Naive thymus-derived CD8-positive, alpha-beta T cell (primary cell): ENCODE data around the gene BCHE. TPM values are rescaled to one million over a fixed set of nuclear protein-coding genes. Genes with fewer than 3 reads are reported as not detected.

Source experiments
- ATAC-seq, 2 donors: fragments of 150-1000 bp; cut with Tn5 transposase in 1 of 2; sonication (Bioruptor Pico), chemical (Tn5 transposase) in 1 of 2; 1 replicate in 1 of 2; 2 replicates in 1 of 2; pipeline ENCODE4 v1.10.0; 2021; ENCODE audit warnings: mild to moderate bottlenecking in 2 of 2, moderate library complexity in 2 of 2
- POLR2A ChIA-PET: fragments of 350-600 bp; sonication (Branson Sonifier 250); formaldehyde crosslinking; loops from one replicate; lab custom pipeline; 2021; ENCODE audit warnings: antibody characterized with exemption; lab: Charles Lee
- DNase-seq, 10 donors: peaks; one replicate each; pipeline versions ENCODE4 v3.0.0 to v3.0.0-alpha.2; 2020 to 2022
- H3K27ac Mint-ChIP-seq, 10 donors: one replicate each; pipeline ENCODE4 v1.8.0; 2020 to 2022; ENCODE audit warnings: mild to moderate bottlenecking in 10 of 10, mixed read lengths in 10 of 10, moderate library complexity in 4 of 10, inconsistent platforms in 1 of 10
- H3K27me3 Mint-ChIP-seq, 5 donors: one replicate each; pipeline ENCODE4 v1.8.0; 2021 to 2022; ENCODE audit warnings: mixed read lengths in 5 of 5
- H3K36me3 Mint-ChIP-seq, 3 donors: one replicate each; pipeline ENCODE4 v1.8.0; 2020 to 2022; ENCODE audit warnings: mixed read lengths in 3 of 3, mild to moderate bottlenecking in 2 of 3, inconsistent platforms in 1 of 3
- H3K4me1 Mint-ChIP-seq, 4 donors: one replicate each; pipeline ENCODE4 v1.8.0; 2021 to 2022; ENCODE audit warnings: mixed read lengths in 4 of 4
- H3K4me3 Mint-ChIP-seq, 10 donors: one replicate each; pipeline ENCODE4 v1.8.0; 2020 to 2022; ENCODE audit warnings: mild to moderate bottlenecking in 10 of 10, mixed read lengths in 10 of 10, moderate library complexity in 6 of 10, inconsistent platforms in 1 of 10
- H3K9me3 Mint-ChIP-seq, 9 donors: one replicate each; pipeline ENCODE4 v1.8.0; 2020 to 2022; ENCODE audit warnings: mixed read lengths in 9 of 9, mild to moderate bottlenecking in 3 of 9, inconsistent platforms in 1 of 9, moderate library complexity in 1 of 9
- polyA plus RNA-seq, 3 donors: library from polyadenylated mRNA; unstranded; fragments of 300-500 nt; fragmentation: Illumina TruSeq; gene quantifications; one replicate each; pipeline ENCODE4 v1.2.3, GENCODE V29; 2021
- total RNA-seq, 8 experiments: library from RNA in 2 of 8; stranded (reverse) in 2 of 8; gene quantifications; one replicate each; pipeline ENCODE4 v1.2.3 and lab custom pipeline; 2021 to 2026

BCHE gene
- total and polyA plus RNA-seq, 5 experiments from 2014 or later: not detected

- peaks cover 0 to 12% (median 0%) of the 10 kb centered on the region in 9 donors for H3K9me3 Mint-ChIP-seq
- DNase-seq (no peak), ATAC-seq (no peak)
- H3K27ac Mint-ChIP-seq: no peak overlapping the region
- H3K4me1 Mint-ChIP-seq: no peaks in the 10 kb centered on the region
- POLR2A ChIA-PET: interaction anchor here (0.6 kb wide), 1 partner anchor 476 kb away, joined by 3 read pairs; no protein-coding TSS in a partner anchor
- H3K27me3 Mint-ChIP-seq: no peaks in the 10 kb centered on the region
- H3K4me3 Mint-ChIP-seq: no peak overlapping the region
- no peaks in the 10 kb centered on the region for H3K36me3 Mint-ChIP-seq
Measured at GRCh38 chr3:165805946-165806561, 31.2 kb downstream of the BCHE start.

DNA sequence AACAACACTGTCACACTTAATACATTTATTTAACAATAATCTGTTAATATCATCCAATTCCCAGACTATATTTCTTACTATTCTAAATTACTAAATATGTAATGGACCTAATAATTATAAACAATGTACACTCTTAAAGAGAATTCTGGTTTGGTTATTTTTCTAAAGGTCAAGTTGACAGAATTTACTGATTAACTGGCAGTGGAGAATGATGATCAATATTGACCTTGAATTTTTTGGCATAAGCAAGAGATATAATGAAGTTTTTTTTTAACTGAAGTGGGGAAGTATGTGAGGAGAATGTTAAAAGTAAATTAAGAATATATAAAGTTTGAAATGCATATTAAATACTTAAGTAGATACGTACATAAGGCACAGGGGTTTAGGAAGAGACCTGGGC is 33.8 kb downstream of the BCHE start:
- no peak for DNase-seq
- Mint-ChIP-seq H3K27ac (no peak overlapping the region), H3K4me3 (no peak overlapping the region), H3K36me3 (no peaks in the 10 kb centered on the region), H3K9me3 (peaks cover 0 to 12% (median 0%) of the 10 kb centered on the region in 9 donors), H3K4me1 (no peaks in the 10 kb centered on the region), H3K27me3 (no peaks in the 10 kb centered on the region)
- POLR2A ChIA-PET: no interaction called here
- ATAC-seq: no peak

- no peak for ATAC-seq
Measured at GRCh38 chr3:165800970-165801369, 36.3 kb downstream of the BCHE start.

GRCh38 chr3:165799026-165799425 is 38.2 kb downstream of the BCHE start:
- Mint-ChIP-seq H3K9me3 (peaks cover 0 to 31% (median 3%) of the 10 kb centered on the region in 9 donors), H3K27ac (no peak overlapping the region), H3K4me1 (no peaks in the 10 kb centered on the region), H3K27me3 (no peaks in the 10 kb centered on the region), H3K4me3 (no peak overlapping the region), H3K36me3 (no peaks in the 10 kb centered on the region)
- ATAC-seq (no peak), DNase-seq (no peak)
- POLR2A ChIA-PET: no interaction called here

More at GRCh38 chr3:165800970-165801369, 36.3 kb downstream of the BCHE start:
- no peaks in the 10 kb centered on the region for H3K36me3 Mint-ChIP-seq
- H3K4me3 Mint-ChIP-seq: no peak overlapping the region
- H3K27me3 Mint-ChIP-seq: no peaks in the 10 kb centered on the region
- POLR2A ChIA-PET: no interaction called here
- H3K27ac Mint-ChIP-seq: no peak overlapping the region
- H3K9me3 Mint-ChIP-seq: peaks cover 0 to 23% (median 3%) of the 10 kb centered on the region in 9 donors
- no peaks in the 10 kb centered on the region for H3K4me1 Mint-ChIP-seq
- no peak for DNase-seq

- POLR2A ChIA-PET: no interaction called here
- H3K36me3 Mint-ChIP-seq: no peaks in the 10 kb centered on the region
Measured at GRCh38 chr3:165797551-165797950, 39.7 kb downstream of the BCHE start.

DNA sequence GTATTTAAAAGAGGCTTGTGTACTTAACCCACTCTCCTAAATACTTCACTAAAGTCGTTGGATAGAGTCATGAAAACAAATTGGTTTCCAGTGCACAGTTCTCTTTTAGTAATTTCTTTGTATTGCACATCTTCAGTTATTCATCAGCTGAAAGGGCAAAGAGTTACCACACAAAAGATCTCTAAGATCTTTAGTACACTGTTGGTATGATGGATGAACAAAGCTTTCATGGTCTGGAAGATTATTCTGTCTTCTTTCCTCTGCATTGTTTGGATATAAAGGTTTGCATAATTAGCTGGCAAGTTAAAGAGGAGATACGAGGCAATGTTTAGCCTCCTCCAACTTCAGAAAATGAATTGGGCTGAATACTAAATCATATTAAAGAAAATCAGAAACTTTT is 40.5 kb downstream of the BCHE start:
- ATAC-seq (no peak), DNase-seq (no peak)
- H3K27ac Mint-ChIP-seq: no peak overlapping the region
- H3K36me3 Mint-ChIP-seq: no peaks in the 10 kb centered on the region
- no peaks in the 10 kb centered on the region for H3K27me3 Mint-ChIP-seq
- POLR2A ChIA-PET: no interaction called here
- H3K4me1 Mint-ChIP-seq: no peaks in the 10 kb centered on the region
- H3K4me3 Mint-ChIP-seq: no peak overlapping the region
- peaks cover 0 to 20% (median 3%) of the 10 kb centered on the region in 9 donors for H3K9me3 Mint-ChIP-seq

More at GRCh38 chr3:165797551-165797950, 39.7 kb downstream of the BCHE start:
- no peak for ATAC-seq
- Mint-ChIP-seq H3K4me3 (no peak overlapping the region), H3K4me1 (no peaks in the 10 kb centered on the region), H3K9me3 (peaks cover 0 to 28% (median 5%) of the 10 kb centered on the region in 9 donors), H3K27me3 (no peaks in the 10 kb centered on the region), H3K27ac (no peak overlapping the region)
- DNase-seq: no peak

- H3K4me1 Mint-ChIP-seq: no peaks in the 10 kb centered on the region
- H3K27ac Mint-ChIP-seq: no peak overlapping the region
- POLR2A ChIA-PET: no interaction called here
- DNase-seq (no peak), ATAC-seq (no peak)
- no peak overlapping the region for H3K4me3 Mint-ChIP-seq
- peaks cover 0 to 5% (median 0%) of the 10 kb centered on the region in 3 donors for H3K36me3 Mint-ChIP-seq
- no peaks in the 10 kb centered on the region for H3K27me3 Mint-ChIP-seq
- H3K9me3 Mint-ChIP-seq: peaks cover 0 to 28% (median 8%) of the 10 kb centered on the region in 9 donors
Measured at GRCh38 chr3:165788531-165788930, 48.7 kb downstream of the BCHE start.

- ATAC-seq (no peak), DNase-seq (no peak)
- no peaks in the 10 kb centered on the region for H3K4me1 Mint-ChIP-seq
- H3K4me3 Mint-ChIP-seq: no peak overlapping the region
- POLR2A ChIA-PET: no interaction called here
- peaks cover 2 to 26% (median 10%) of the 10 kb centered on the region in 9 donors for H3K9me3 Mint-ChIP-seq
- H3K27me3 Mint-ChIP-seq: no peaks in the 10 kb centered on the region
- H3K27ac Mint-ChIP-seq: no peak overlapping the region
- peaks cover 0 to 5% (median 0%) of the 10 kb centered on the region in 3 donors for H3K36me3 Mint-ChIP-seq
Measured at GRCh38 chr3:165786013-165786412, 51.2 kb downstream of the BCHE start.

GRCh38 chr3:165784337-165784736 is 52.9 kb downstream of the BCHE start:
- POLR2A ChIA-PET: no interaction called here
- no peak for ATAC-seq
- Mint-ChIP-seq H3K27me3 (no peaks in the 10 kb centered on the region), H3K4me1 (no peaks in the 10 kb centered on the region), H3K36me3 (no peaks in the 10 kb centered on the region), H3K4me3 (no peak overlapping the region), H3K9me3 (peaks cover 3 to 12% (median 7%) of the 10 kb centered on the region in 9 donors), H3K27ac (no peak overlapping the region)
- no peak for DNase-seq

GRCh38 chr3:165783383-165783782 is 53.8 kb downstream of the BCHE start:
- POLR2A ChIA-PET: no interaction called here
- no peak for DNase-seq
- ATAC-seq: no peak
- Mint-ChIP-seq H3K27me3 (no peaks in the 10 kb centered on the region), H3K36me3 (no peaks in the 10 kb centered on the region), H3K4me3 (no peak overlapping the region), H3K4me1 (no peaks in the 10 kb centered on the region), H3K27ac (no peak overlapping the region), H3K9me3 (peaks cover 4 to 12% (median 8%) of the 10 kb centered on the region in 9 donors)

- Mint-ChIP-seq H3K36me3 (no peaks in the 10 kb centered on the region), H3K27me3 (no peaks in the 10 kb centered on the region), H3K4me1 (no peaks in the 10 kb centered on the region), H3K9me3 (peaks cover 0 to 21% (median 5%) of the 10 kb centered on the region in 9 donors), H3K4me3 (no peak overlapping the region), H3K27ac (no peak overlapping the region)
- ATAC-seq (no peak), DNase-seq (no peak)
- POLR2A ChIA-PET: no interaction called here
Measured at GRCh38 chr3:165778891-165779290, 58.3 kb downstream of the BCHE start.

DNA sequence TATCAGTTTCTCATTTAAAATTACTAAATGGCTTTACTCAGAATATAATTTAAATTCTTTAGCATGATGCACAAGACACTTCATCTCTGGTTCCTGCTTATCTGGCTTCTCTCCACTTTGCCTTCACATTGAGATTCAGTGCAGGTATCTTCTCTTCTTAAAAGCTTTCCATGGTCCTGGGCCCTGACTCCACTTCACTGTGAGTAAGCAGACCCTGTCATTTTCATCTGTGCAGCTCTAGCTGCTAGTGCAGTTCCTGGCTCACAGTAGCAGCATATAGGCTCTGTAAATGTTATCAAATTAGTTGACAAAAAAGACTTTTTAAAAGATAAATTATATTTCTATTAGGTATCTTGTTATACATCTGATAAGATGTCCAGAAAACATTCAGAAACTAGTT is 58.8 kb downstream of the BCHE start:
- no peak for ATAC-seq
- Mint-ChIP-seq H3K36me3 (no peaks in the 10 kb centered on the region), H3K4me1 (no peaks in the 10 kb centered on the region), H3K4me3 (no peak overlapping the region), H3K9me3 (peaks cover 0 to 21% (median 5%) of the 10 kb centered on the region in 9 donors), H3K27me3 (no peaks in the 10 kb centered on the region), H3K27ac (no peak overlapping the region)
- POLR2A ChIA-PET: no interaction called here
- no peak for DNase-seq

- H3K4me1 Mint-ChIP-seq: no peaks in the 10 kb centered on the region
- no peak for DNase-seq
Measured at GRCh38 chr3:165775824-165776223, 61.4 kb downstream of the BCHE start.

GRCh38 chr3:165770781-165771180 is 66.4 kb downstream of the BCHE start:
- H3K9me3 Mint-ChIP-seq: peaks cover 2 to 19% (median 11%) of the 10 kb centered on the region in 9 donors
- no peak for ATAC-seq
- no peaks in the 10 kb centered on the region for H3K36me3 Mint-ChIP-seq
- H3K27me3 Mint-ChIP-seq: no peaks in the 10 kb centered on the region
- no peak overlapping the region for H3K27ac Mint-ChIP-seq
- DNase-seq: no peak
- POLR2A ChIA-PET: no interaction called here
- H3K4me1 Mint-ChIP-seq: no peaks in the 10 kb centered on the region
- no peak overlapping the region for H3K4me3 Mint-ChIP-seq

More at GRCh38 chr3:165775824-165776223, 61.4 kb downstream of the BCHE start:
- H3K9me3 Mint-ChIP-seq: peaks cover 0 to 11% (median 3%) of the 10 kb centered on the region in 9 donors
- H3K27me3 Mint-ChIP-seq: no peaks in the 10 kb centered on the region
- no peaks in the 10 kb centered on the region for H3K36me3 Mint-ChIP-seq
- no peak overlapping the region for H3K4me3 Mint-ChIP-seq
- POLR2A ChIA-PET: no interaction called here
- no peak for ATAC-seq
- H3K27ac Mint-ChIP-seq: no peak overlapping the region
